Progenitor cell of endocrine pancreas (in vitro differentiated cells): Measurements from ENCODE around the gene MCMBP. TPM values are rescaled to one million over a fixed set of nuclear protein-coding genes. Genes with fewer than 3 reads are reported as not detected.
"Not testable (repeated sequence)": the region's sequence is repeated elsewhere in the genome, so short reads cannot be mapped to it uniquely, and the experiment has no call there.

Experiments used
- DNase-seq: peaks from one replicate; pipeline ENCODE4 v3.0.0; 2021; ENCODE audit warnings: low spot score; ENCODE audit not compliant: unreplicated experiment
- H3K27ac Mint-ChIP-seq: 2 replicates; pipeline ENCODE4 v1.8.0; 2021; ENCODE audit warnings: mild to moderate bottlenecking, moderate library complexity, mixed read lengths
- H3K27me3 Mint-ChIP-seq: 2 replicates; pipeline ENCODE4 v1.8.0; 2021; ENCODE audit warnings: mixed read lengths
- H3K36me3 Mint-ChIP-seq: 2 replicates; pipeline ENCODE4 v1.8.0; 2022; ENCODE audit warnings: mixed read lengths; ENCODE audit not compliant: insufficient read depth
- H3K4me1 Mint-ChIP-seq: 2 replicates; pipeline ENCODE4 v1.8.0; 2021; ENCODE audit warnings: low read depth, mixed read lengths
- H3K4me3 Mint-ChIP-seq: 2 replicates; pipeline ENCODE4 v1.8.0; 2021; ENCODE audit warnings: low read depth, mild to moderate bottlenecking, moderate library complexity, mixed read lengths
- H3K9me3 Mint-ChIP-seq: 2 replicates; pipeline ENCODE4 v1.8.0; 2021; ENCODE audit warnings: low read depth, mixed read lengths
- total RNA-seq: library from RNA; stranded (reverse); gene quantifications from 2 replicates; pipeline ENCODE4 v1.2.1, GENCODE V29; 2021
- TF ChIP-seq, protein P1 (sequence below): fragments of 200-600 bp; sonication (generic); IDR thresholded peaks from one replicate; pipeline ENCODE4 v1.5.0; 2021; ENCODE audit warnings: antibody characterized with exemption, mild to moderate bottlenecking; ENCODE audit not compliant: unreplicated experiment

Gene MCMBP
- total RNA-seq, 1 donor from 2014 or later, result 44.9 TPM

DNA sequence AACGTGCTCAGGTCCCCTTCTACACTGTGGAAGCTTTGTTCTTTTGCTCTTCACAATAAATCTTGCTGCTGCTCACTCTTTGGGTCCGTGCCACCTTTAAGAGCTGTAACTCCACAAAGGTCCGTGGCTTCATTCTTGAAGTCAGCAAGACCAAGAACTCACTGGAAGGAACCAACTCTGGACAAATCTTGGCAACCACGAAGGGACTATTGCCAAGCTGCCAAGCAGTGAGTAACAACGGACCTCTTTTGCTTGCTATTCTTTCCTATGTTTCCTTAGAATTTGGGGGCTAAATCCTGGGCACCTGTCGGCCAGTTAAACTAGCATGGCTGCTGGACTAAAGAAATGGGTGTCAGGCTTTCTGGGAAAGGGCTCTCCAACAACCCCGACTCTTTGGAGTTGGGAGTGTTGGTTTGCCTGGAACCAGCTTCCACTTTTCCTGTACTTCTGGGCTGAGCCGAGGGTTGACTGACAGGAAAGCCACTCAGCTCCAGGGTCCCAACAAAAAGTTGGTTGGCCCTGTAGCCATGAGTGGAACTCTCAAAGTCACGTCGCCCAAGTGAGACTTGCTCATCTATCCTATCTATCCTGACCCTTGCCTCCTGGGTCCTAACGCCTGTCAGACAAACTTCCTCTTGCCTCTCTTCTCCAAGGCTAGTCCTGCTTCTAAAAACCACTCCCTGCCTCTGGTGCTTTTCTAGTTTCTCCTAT is 11.4 kb upstream of the MCMBP start:
- H3K4me1 Mint-ChIP-seq, H3K4me3 Mint-ChIP-seq, H3K27ac Mint-ChIP-seq, DNase-seq, H3K27me3 Mint-ChIP-seq, H3K9me3 Mint-ChIP-seq, H3K36me3 Mint-ChIP-seq: not testable (repeated sequence)

DNA sequence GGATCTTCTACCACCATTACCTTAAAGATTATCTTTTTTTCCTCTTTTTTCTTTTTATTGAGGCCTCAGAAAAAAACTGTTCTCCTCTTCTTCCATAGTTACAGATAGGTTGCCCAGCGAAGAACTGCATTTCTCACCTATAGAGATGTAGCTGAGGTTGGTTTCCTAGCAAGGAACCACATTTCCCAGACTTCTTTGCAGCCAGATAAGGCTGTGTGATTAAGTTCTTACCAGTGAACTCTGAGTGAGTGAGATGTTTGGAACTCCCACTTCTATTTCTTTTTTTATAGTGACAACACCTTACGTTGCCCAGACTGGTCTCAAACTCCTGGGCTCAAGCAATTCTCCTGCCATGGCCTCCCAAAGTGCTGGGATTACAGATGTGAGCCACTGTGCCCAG is 5.9 kb upstream of the MCMBP start:
- TF ChIP-seq, protein P1, sequence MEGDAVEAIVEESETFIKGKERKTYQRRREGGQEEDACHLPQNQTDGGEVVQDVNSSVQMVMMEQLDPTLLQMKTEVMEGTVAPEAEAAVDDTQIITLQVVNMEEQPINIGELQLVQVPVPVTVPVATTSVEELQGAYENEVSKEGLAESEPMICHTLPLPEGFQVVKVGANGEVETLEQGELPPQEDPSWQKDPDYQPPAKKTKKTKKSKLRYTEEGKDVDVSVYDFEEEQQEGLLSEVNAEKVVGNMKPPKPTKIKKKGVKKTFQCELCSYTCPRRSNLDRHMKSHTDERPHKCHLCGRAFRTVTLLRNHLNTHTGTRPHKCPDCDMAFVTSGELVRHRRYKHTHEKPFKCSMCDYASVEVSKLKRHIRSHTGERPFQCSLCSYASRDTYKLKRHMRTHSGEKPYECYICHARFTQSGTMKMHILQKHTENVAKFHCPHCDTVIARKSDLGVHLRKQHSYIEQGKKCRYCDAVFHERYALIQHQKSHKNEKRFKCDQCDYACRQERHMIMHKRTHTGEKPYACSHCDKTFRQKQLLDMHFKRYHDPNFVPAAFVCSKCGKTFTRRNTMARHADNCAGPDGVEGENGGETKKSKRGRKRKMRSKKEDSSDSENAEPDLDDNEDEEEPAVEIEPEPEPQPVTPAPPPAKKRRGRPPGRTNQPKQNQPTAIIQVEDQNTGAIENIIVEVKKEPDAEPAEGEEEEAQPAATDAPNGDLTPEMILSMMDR, result no peak
- peaks cover 4% of the 10 kb centered on the region for H3K4me1 Mint-ChIP-seq
- no peak for DNase-seq
- no peaks in the 10 kb centered on the region for H3K27me3 Mint-ChIP-seq
- H3K36me3 Mint-ChIP-seq, result no peaks in the 10 kb centered on the region
- H3K4me3 Mint-ChIP-seq, result no peak overlapping the region
- H3K27ac Mint-ChIP-seq, result no peak overlapping the region
- H3K9me3 Mint-ChIP-seq, result no peaks in the 10 kb centered on the region

DNA sequence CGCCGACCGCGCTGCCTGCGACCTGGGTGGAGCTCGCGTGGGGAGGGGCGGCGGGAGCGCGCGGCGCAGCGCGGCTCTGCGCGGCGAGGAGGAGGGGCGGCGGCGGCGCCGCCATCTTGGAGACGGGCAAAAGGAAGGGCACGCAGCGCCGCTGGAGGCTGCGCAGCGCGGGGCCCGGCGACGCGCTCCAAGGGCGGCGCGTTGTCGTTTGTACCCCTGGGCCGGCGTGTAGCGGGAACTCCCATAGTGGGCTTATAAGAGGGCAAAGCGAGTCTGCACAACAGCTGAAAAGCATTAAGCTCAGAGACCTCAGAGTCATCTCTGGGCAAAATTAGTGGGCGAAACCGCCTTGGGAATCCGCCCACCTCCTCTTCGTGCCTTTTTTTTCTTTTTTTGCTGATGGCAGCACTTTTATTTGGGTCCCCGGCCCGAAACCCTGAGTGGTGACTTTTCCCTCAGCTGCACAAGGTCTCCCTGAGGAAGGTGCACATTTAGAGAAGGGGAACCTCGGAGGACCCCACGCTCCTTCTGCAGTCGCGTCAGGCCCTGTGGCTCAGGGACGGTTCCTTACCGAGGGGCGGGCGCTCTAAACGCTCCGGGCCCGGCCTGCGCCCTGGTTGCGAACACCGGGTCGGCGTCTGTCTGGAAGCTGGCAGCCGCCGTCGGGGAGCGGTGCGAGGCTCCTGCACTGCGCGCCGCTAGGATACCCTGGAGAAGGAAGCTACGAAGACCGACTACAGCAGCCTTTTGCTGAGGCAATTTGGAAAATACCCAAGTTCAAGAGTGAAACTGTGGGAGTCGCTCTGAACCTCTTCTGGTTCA is 428 bp upstream of the MCMBP start:
- H3K27ac Mint-ChIP-seq, result peak overlapping the region; percentile 73
- H3K27me3 Mint-ChIP-seq, result no peaks in the 10 kb centered on the region
- H3K4me1 Mint-ChIP-seq, result peaks cover 19% of the 10 kb centered on the region
- peak; percentile 64 for DNase-seq
- no peaks in the 10 kb centered on the region for H3K36me3 Mint-ChIP-seq
- no peaks in the 10 kb centered on the region for H3K9me3 Mint-ChIP-seq
- peak overlapping the region; percentile 81 for H3K4me3 Mint-ChIP-seq
- TF ChIP-seq, protein P1, result no peak

DNA sequence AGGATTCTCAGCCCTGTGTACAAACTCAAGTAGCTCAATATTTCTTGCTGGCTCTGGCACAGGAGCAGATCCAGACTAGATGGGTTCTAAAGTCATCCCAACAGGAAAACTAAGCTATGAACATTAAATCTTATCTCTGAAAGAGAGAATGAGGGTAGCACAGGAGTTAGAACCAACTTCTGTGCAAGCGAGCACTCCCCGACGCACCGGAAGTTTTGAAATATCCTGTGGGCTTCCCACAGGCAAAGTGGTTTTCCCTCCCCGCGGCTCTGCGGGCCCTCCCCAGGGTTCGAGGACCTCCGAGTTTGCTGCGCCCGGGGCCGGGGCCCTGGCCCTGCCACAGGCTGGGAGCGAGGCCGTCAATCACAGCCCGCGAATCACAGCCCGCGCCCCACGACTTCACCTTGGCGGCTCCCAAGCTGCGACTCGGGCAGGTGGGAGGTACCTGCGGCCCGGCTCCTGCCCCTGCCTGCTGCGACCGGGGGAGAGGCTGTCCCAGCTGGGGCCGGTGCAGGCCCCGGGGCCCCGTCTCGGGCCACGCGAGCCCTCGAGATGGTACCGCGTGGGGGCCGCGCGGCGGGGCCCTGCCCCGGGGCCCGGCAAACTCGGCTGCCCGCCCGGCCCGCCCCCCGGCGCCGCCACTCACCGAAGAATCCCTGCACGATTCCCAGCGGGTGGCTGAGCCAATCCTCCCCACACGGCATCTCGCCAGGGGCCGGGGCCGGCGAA is 598 bp downstream of the MCMBP start:
- DNase-seq, result peak; percentile 56
- H3K27me3 Mint-ChIP-seq, result no peaks in the 10 kb centered on the region
- H3K27ac Mint-ChIP-seq, result peak overlapping the region; percentile 92
- H3K4me3 Mint-ChIP-seq, result peak overlapping the region; percentile 92
- TF ChIP-seq, protein P1, result no peak
- H3K36me3 Mint-ChIP-seq, result no peaks in the 10 kb centered on the region
- H3K4me1 Mint-ChIP-seq, result peaks cover 19% of the 10 kb centered on the region
- H3K9me3 Mint-ChIP-seq, result no peaks in the 10 kb centered on the region

DNA sequence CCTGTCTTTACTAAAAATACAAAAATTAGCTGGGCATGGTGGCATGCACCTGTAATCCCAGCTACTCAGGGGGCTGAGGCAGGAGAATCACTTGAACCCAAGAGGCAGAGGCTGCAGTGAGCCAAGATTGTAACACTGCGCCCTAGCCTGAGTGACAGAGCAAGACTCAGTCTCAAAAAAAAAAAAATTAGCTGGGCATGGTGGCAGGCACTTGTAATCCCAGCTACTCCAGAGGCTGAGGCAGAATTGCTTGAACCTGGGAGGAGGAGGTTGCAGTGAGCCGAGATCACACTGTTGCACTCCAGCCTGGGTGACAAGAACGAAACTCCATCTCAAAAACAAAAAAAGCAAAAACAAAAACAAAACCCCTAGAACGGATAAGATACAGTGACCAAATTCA is 3.2 kb downstream of the MCMBP start:
- H3K4me1 Mint-ChIP-seq, result peaks cover 22% of the 10 kb centered on the region
- not testable (repeated sequence) for H3K36me3 Mint-ChIP-seq, DNase-seq, H3K27me3 Mint-ChIP-seq, H3K27ac Mint-ChIP-seq, H3K9me3 Mint-ChIP-seq, H3K4me3 Mint-ChIP-seq

DNA sequence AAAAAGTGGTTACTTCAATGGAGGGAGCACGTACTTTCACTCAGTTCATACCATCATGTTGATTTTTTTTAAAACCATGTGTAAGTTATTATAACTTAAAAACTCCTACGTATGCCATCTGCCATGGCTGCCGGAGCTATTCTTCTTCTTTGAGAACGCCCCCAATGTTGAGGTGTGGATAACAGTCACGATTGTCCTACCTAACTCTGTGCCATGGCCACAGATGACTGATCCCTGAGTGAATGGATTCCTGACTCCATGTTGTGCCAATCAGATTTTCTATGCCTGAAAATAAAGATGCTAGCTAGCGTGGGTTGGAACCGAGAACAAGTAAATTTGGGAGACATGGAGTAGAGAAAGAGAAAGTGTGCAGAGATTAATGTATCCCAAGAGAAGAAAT is 5.3 kb downstream of the MCMBP start:
- Mint-ChIP-seq H3K27me3 (no peaks in the 10 kb centered on the region), H3K4me3 (no peak overlapping the region), H3K4me1 (peaks cover 19% of the 10 kb centered on the region), H3K9me3 (peaks cover 11% of the 10 kb centered on the region), H3K36me3 (peaks cover 9% of the 10 kb centered on the region), H3K27ac (no peak overlapping the region)
- TF ChIP-seq, protein P1, result no peak
- no peak for DNase-seq
